Prostate gland (tissue), 2 donors: ENCODE measurements around the gene SH3D19. TPM values are rescaled to one million over a fixed set of nuclear protein-coding genes. Genes with fewer than 3 reads are reported as not detected.

Source experiments
- DNase-seq: peaks from one replicate; pipeline ENCODE4 v3.0.0-alpha.2; 2019; ENCODE audit warnings: low spot score
- H3K27ac ChIP-seq, 2 donors: fragments of 200-600 bp; sonication (generic); 2 replicates each; pipeline ENCODE4 v1.5.1; 2017 to 2019
- H3K27me3 ChIP-seq: fragments of 200-600 bp; sonication (generic); replicated peaks from 2 replicates; pipeline ENCODE4 v1.5.1; 2019; ENCODE audit not compliant: insufficient read depth
- H3K36me3 ChIP-seq, 2 donors: fragments of 200-600 bp; sonication (generic); 1 replicate in 1 of 2; 2 replicates in 1 of 2; pipeline versions ENCODE4 v1.5.1 to v1.8.1; 2017 to 2019
- H3K4me1 ChIP-seq: fragments of 200-600 bp; sonication (generic); replicated peaks from 2 replicates; pipeline ENCODE4 v1.5.1; 2019
- H3K4me3 ChIP-seq, 2 donors: fragments of 200-600 bp; sonication (generic); 2 replicates each; pipeline ENCODE4 v1.5.1; 2017 to 2019
- H3K9me3 ChIP-seq: fragments of 200-600 bp; sonication (generic); 2 replicates; pipeline ENCODE4 v1.5.1; 2017
- POLR2A ChIP-seq: fragments of 450-650 bp; IDR thresholded peaks from one replicate; pipeline ENCODE4 v1.6.1; 2016; ENCODE audit warnings: antibody characterized with exemption, mild to moderate bottlenecking
- POLR2AphosphoS5 ChIP-seq: sonication (generic); formaldehyde crosslinking; IDR thresholded peaks from one replicate; pipeline ENCODE4 v1.6.1; 2017; ENCODE audit warnings: antibody characterized with exemption
- WGBS: methylation state at CpG from one replicate; pipeline ENCODE4 v1.1.5; 2018; 5-methylcytosine and 5-hydroxymethylcytosine counted together
- intact Hi-C: fragments of 100-400 bp; cut with DNase I; formaldehyde crosslinking; loops from one replicate; pipeline ENCODE4 v1.14.2; 2022
- total RNA-seq, 2 donors: library from RNA; depleted of rRNA; stranded (reverse); fragments of >200 nt; gene quantifications; one replicate each; pipeline ENCODE4 v1.1.0, GENCODE V29; 2016
- TF ChIP-seq, protein P1 (sequence below), 4 experiments: fragments of 200-600 bp in 2 of 4; fragments of 450-650 bp in 2 of 4; sonication (generic) in 2 of 4; IDR thresholded peaks; 1 replicate in 3 of 4; 2 replicates in 1 of 4; pipeline ENCODE4 v1.5.1; 2016 to 2019; ENCODE audit warnings: antibody characterized with exemption in 4 of 4, mild to moderate bottlenecking in 2 of 4, moderate library complexity in 2 of 4

The SH3D19 gene
- total RNA-seq, 2 donors from 2014 or later, result 27.1 to 61.1 TPM

DNA sequence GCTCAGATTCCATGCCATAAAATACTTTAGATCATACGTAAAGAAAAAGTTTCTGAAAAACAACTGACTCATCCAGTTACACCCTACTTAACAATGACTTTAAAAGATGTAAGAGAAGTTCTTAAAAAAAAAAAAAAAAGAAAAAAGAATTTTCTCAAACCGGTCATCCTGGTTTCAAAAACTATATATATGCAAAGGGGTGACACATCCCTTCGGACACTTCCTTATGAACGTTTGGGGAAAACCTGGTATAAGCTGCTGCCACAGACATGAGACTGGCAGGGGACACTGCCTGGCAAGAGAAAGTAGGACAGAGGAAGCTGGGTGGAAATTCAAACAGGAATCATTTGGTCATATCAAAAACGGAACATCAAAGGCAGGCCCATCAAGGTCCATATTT, 129.6 kb downstream of the SH3D19 start:
- no peak for DNase-seq
- no peaks in the 10 kb centered on the region for H3K4me1 ChIP-seq

GRCh38 chr4:151193414-151193813, 132.0 kb downstream of the SH3D19 start:
- 100% methylated on average over 2 of the region's 2 CpGs for WGBS
- Histone ChIP-seq H3K4me3 (no peak overlapping the region), H3K27me3 (no peaks in the 10 kb centered on the region), H3K36me3 (no peaks in the 10 kb centered on the region), H3K27ac (no peak overlapping the region), H3K4me1 (no peaks in the 10 kb centered on the region), H3K9me3 (no peaks in the 10 kb centered on the region)
- intact Hi-C loops, result no loop called here
- TF ChIP-seq, protein P1, sequence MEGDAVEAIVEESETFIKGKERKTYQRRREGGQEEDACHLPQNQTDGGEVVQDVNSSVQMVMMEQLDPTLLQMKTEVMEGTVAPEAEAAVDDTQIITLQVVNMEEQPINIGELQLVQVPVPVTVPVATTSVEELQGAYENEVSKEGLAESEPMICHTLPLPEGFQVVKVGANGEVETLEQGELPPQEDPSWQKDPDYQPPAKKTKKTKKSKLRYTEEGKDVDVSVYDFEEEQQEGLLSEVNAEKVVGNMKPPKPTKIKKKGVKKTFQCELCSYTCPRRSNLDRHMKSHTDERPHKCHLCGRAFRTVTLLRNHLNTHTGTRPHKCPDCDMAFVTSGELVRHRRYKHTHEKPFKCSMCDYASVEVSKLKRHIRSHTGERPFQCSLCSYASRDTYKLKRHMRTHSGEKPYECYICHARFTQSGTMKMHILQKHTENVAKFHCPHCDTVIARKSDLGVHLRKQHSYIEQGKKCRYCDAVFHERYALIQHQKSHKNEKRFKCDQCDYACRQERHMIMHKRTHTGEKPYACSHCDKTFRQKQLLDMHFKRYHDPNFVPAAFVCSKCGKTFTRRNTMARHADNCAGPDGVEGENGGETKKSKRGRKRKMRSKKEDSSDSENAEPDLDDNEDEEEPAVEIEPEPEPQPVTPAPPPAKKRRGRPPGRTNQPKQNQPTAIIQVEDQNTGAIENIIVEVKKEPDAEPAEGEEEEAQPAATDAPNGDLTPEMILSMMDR (IDR thresholded peaks at IDR 0.05), result no peak
- TF ChIP-seq POLR2A, result no peak
- no peak for TF ChIP-seq POLR2AphosphoS5
- no peak for DNase-seq

More for the DNA sequence above, 129.6 kb downstream of the SH3D19 start:
- no peaks in the 10 kb centered on the region for H3K27me3 ChIP-seq
- intact Hi-C loops, result no loop called here
- H3K27ac ChIP-seq, result no peak overlapping the region
- H3K4me3 ChIP-seq, result no peak overlapping the region
- 24% methylated on average over 5 of the region's 5 CpGs for WGBS
- TF ChIP-seq POLR2AphosphoS5 (no peak), POLR2A (no peak)
- TF ChIP-seq, protein P1 (IDR thresholded peaks at IDR 0.05), result no peak
- H3K9me3 ChIP-seq, result no peaks in the 10 kb centered on the region
- H3K36me3 ChIP-seq, result no peaks in the 10 kb centered on the region

DNA sequence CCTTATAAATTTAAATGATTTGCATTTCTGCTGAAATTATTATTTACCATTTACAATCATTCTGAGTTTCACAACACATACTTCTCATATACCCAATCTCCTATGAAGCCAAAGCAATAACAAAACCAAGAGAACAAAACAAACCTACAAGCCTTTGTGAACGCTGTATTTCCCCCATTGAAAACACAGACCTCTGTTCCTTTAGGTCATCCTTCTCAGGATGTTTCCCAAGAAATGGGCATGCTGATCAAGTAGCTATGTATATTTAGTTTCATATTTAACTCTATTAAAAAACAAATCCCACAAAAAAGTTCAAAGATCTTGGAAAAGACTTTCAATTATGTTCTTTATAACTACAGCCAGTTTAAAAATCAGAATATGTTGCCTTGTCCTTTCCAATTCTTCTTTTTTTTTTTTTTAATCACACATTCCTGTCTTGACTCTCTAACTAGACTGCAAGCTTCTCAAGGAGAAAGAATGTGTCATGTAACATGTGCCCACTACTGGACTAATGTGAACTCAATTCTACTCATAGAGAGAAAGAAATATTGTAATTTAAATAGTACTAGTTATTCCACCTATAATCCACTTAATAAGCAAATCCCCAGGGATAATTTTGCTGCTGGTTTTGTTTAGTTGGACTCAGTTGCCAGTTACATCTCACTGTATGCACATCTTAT, 132.7 kb downstream of the SH3D19 start:
- WGBS, result 93% methylated on average over 1 of the region's 1 CpG
- no peaks in the 10 kb centered on the region for H3K4me1 ChIP-seq
- no peak for DNase-seq
- no peaks in the 10 kb centered on the region for H3K27me3 ChIP-seq
- no peaks in the 10 kb centered on the region for H3K9me3 ChIP-seq
- TF ChIP-seq, protein P1 (IDR thresholded peaks at IDR 0.05), result no peak
- TF ChIP-seq POLR2AphosphoS5, result no peak
- no peak overlapping the region for H3K27ac ChIP-seq
- H3K4me3 ChIP-seq, result no peak overlapping the region
- intact Hi-C loops, result no loop called here
- no peaks in the 10 kb centered on the region for H3K36me3 ChIP-seq

- Histone ChIP-seq H3K4me3 (no peak overlapping the region), H3K36me3 (no peaks in the 10 kb centered on the region), H3K27me3 (no peaks in the 10 kb centered on the region), H3K4me1 (no peaks in the 10 kb centered on the region), H3K27ac (no peak overlapping the region), H3K9me3 (no peaks in the 10 kb centered on the region)
- DNase-seq, result no peak
- WGBS, result 67% methylated on average over 6 of the region's 6 CpGs
- intact Hi-C loops, result no loop called here
- TF ChIP-seq POLR2AphosphoS5 (no peak), POLR2A (no peak)
- TF ChIP-seq, protein P1 (IDR thresholded peaks at IDR 0.05), result no peak
These were observed 140.6 kb downstream of the SH3D19 start for GRCh38 chr4:151184523-151185458.
